ENCODE measurements around the gene TMC5.

The TMC5 gene

DNA sequence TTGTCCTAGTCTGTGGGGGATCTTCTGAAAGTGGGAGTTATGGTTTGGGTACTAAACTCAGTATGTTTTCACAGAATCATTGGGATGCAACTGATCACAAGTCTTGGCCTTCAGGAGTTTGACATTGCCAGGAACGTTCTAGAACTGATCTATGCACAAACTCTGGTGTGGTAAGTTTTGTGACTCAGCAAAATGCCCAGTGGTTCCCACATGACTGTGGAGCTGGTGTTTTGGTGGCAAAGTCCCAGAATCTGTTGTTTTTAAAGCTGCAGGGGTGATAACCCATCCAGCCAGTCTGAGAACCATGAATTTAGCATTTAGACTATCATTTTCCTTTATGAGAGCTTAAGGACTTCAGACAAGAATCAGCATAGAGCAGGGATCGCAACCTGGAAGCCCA lies 63.6 kb downstream of the TMC5 start:
- peak; percentile 13 for DNase-seq (ENCODE audit: low read depth)
- TF ChIP-seq, protein P1, sequence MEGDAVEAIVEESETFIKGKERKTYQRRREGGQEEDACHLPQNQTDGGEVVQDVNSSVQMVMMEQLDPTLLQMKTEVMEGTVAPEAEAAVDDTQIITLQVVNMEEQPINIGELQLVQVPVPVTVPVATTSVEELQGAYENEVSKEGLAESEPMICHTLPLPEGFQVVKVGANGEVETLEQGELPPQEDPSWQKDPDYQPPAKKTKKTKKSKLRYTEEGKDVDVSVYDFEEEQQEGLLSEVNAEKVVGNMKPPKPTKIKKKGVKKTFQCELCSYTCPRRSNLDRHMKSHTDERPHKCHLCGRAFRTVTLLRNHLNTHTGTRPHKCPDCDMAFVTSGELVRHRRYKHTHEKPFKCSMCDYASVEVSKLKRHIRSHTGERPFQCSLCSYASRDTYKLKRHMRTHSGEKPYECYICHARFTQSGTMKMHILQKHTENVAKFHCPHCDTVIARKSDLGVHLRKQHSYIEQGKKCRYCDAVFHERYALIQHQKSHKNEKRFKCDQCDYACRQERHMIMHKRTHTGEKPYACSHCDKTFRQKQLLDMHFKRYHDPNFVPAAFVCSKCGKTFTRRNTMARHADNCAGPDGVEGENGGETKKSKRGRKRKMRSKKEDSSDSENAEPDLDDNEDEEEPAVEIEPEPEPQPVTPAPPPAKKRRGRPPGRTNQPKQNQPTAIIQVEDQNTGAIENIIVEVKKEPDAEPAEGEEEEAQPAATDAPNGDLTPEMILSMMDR (IDR thresholded peaks at IDR 0.05; ENCODE audit: low read length, missing control alignments), result no peak
- no peak overlapping the region for H3K4me3 ChIP-seq (replicated peaks; ENCODE audit: low read depth, low read length)

DNA sequence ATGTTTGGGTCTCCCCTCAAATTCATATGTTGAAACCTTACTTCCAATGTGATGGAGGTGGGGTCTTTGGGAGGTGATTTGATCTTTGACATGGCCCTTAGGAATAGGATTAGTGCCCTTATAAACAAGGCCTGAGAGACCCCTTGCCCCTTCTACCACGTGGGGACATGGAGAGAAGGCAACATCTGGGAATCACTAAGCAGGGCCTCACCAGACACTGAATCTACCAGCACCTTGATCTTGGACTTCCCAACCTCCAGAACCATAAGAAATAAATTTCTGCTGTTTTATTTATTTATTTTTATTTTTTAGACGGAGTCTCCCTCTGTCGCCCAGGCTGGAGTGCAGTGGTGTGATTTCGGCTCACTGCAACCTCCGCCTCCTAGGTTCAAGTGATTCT lies 64.1 kb downstream of the TMC5 start:
- TF ChIP-seq, protein P1 (IDR thresholded peaks at IDR 0.05; ENCODE audit: low read length, missing control alignments), result no peak
- no peak overlapping the region for H3K4me3 ChIP-seq (replicated peaks; ENCODE audit: low read depth, low read length)
- no peak for DNase-seq (ENCODE audit: low read depth)

DNA sequence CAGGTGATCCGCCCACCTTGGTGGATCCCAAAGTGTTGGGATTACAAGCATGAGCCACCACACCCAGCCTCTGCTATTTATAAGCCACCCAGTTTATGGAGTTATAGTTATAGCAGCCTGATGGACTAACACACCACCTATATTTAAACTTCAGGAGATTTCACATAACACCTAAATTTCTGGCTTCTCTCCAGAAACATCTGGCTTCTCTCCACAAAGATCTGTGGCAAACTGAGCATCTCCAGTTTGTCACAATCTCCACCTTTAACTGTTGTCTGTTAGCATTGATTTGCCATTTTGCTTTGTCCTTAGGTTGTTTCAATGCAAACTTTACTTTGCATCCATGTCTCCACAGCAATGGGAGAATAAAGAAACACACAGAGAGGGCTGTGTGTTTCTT lies 64.6 kb downstream of the TMC5 start:
- H3K4me3 ChIP-seq (replicated peaks; ENCODE audit: low read depth, low read length), result no peak overlapping the region
- TF ChIP-seq, protein P1 (IDR thresholded peaks at IDR 0.05; ENCODE audit: low read length, missing control alignments), result no peak
- no peak for DNase-seq (ENCODE audit: low read depth)

DNA sequence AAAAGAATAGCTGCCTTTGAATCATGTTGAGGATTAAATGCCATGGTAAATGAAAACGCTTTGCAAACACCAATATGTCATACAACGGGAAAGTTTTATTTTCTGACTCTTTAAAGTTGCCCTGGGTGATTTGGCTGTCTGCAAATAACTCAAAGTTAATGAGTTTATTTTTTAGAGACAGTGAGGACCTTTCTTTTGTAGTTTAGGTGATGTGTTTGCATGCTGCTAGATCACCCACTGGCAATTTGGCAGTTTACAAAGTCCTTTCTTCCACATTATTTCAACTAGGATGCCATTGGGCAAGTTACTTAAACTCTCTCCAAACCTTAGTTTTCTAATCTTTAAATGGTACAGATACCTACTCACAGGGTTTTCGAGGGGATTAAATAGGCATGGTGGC lies 66.4 kb downstream of the TMC5 start:
- no peak overlapping the region for H3K4me3 ChIP-seq (replicated peaks; ENCODE audit: low read depth, low read length)
- TF ChIP-seq, protein P1 (IDR thresholded peaks at IDR 0.05; ENCODE audit: low read length, missing control alignments), result no peak
- no peak for DNase-seq (ENCODE audit: low read depth)

DNA sequence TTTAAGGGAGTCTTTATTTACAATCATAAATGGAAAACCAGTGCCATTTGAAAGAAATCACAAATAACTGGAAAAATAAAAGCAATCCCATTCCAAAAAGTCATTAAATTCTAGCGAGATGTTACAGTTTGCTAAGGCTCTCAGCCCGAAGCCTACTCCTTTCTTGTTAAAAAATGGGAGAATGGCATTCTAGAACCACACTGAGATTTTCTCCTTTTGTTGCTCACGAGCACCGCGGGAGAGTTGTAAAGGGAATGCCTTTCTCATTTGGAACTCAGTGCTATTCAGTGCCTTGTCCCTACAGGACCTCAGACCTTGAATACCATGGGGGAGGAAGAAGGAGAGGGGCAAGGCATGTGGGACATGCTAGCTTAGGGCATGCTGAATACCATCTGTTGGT lies 67.9 kb downstream of the TMC5 start:
- no peak overlapping the region for H3K4me3 ChIP-seq (replicated peaks; ENCODE audit: low read depth, low read length)
- TF ChIP-seq, protein P1 (IDR thresholded peaks at IDR 0.05; ENCODE audit: low read length, missing control alignments), result no peak
- no peak for DNase-seq (ENCODE audit: low read depth)

DNA sequence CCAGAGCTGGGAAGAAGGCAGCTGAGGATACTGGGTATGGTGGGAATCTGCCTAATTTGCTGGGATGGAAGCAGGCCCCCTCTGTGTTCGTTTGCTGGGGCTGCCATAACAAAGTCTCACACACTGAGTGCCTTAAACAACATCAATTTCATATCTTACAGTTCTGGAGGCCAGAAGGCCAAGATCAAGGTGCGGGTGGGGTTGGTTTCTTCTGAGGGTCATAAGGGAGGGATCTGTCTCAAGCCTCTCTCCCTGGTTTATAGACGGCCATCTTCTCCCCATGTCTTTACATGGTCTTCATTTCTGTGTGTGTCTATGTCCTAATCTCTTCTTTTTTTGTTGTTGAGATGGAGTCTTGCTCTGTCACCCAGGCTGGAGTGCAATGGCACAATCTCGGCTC lies 68.4 kb downstream of the TMC5 start:
- DNase-seq (ENCODE audit: low read depth), result no peak
- TF ChIP-seq, protein P1 (IDR thresholded peaks at IDR 0.05; ENCODE audit: low read length, missing control alignments), result no peak
- H3K4me3 ChIP-seq (replicated peaks; ENCODE audit: low read depth, low read length), result no peak overlapping the region

DNA sequence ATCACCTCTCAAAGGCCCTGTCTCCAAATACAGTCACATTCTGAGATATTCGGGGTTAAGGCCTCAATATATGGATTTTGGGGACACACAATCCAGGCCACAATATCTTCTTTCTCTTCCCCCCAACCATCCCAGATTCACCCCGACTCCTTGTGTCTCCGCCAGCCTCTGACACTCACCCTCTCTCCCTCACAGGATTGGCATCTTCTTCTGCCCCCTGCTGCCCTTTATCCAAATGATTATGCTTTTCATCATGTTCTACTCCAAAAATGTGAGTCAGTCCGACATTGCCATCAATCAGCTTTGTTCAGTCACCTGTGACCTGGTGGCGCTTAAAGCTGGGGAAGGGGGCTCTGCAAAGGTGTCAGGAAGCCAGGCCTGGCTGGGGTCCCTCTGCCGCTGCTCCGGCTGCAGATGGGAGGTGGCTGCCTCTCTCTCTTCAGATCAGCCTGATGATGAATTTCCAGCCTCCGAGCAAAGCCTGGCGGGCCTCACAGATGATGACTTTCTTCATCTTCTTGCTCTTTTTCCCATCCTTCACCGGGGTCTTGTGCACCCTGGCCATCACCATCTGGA lies 69.2 kb downstream of the TMC5 start:
- H3K4me3 ChIP-seq (replicated peaks; ENCODE audit: low read depth, low read length), result no peak overlapping the region
- DNase-seq (ENCODE audit: low read depth), result no peak
- TF ChIP-seq, protein P1 (IDR thresholded peaks at IDR 0.05; ENCODE audit: low read length, missing control alignments), result no peak
